ENCODE measurements around the gene ERICH3. TPM values are rescaled to one million over a fixed set of nuclear protein-coding genes. Genes with fewer than 3 reads are reported as not detected.

Gene ERICH3
- total and polyA plus RNA-seq, 7 donors = 0.14 to 0.55 (median 0.26) TPM; not detected in 2

GRCh38 chr1:74641876-74642275 is 31.7 kb downstream of the ERICH3 start:
- intact Hi-C loops (cut with DNase I) = loop anchor here (10.0 kb wide), 1 partner anchor 623 kb away; no protein-coding TSS in a partner anchor
- no peaks in the 10 kb centered on the region for H3K9me3 ChIP-seq
- H3K36me3 ChIP-seq = no peaks in the 10 kb centered on the region
- DNase-seq = no peak
- no peak overlapping the region for H3K4me3 ChIP-seq
- no peaks in the 10 kb centered on the region for H3K4me1 ChIP-seq
- TF ChIP-seq POLR2AphosphoS5 (IDR thresholded peaks at IDR 0.05) (no peak), CTCF (IDR thresholded peaks at IDR 0.05) (no peak), EP300 (IDR thresholded peaks at IDR 0.05) (no peak), POLR2A (IDR thresholded peaks at IDR 0.05) (no peak)
- no peaks in the 10 kb centered on the region for H3K27me3 ChIP-seq
- H3K27ac ChIP-seq = no peak overlapping the region

- no peaks in the 10 kb centered on the region for H3K9me3 ChIP-seq
- H3K27ac ChIP-seq = no peak overlapping the region
Measured at GRCh38 chr1:74641161-74641560, 32.4 kb downstream of the ERICH3 start.

GRCh38 chr1:74637296-74637695 is 36.3 kb downstream of the ERICH3 start:
- DNase-seq = no peak

More at GRCh38 chr1:74641161-74641560, 32.4 kb downstream of the ERICH3 start:
- H3K36me3 ChIP-seq = no peaks in the 10 kb centered on the region
- H3K4me1 ChIP-seq = no peaks in the 10 kb centered on the region
- no peak for DNase-seq
- H3K27me3 ChIP-seq = no peaks in the 10 kb centered on the region
- intact Hi-C loops (cut with DNase I) = loop anchor here (10.0 kb wide), 1 partner anchor 624 kb away; no protein-coding TSS in a partner anchor
- H3K4me3 ChIP-seq = no peak overlapping the region
- no peak for TF ChIP-seq CTCF (IDR thresholded peaks at IDR 0.05)
- TF ChIP-seq EP300 (IDR thresholded peaks at IDR 0.05) = no peak
- TF ChIP-seq POLR2AphosphoS5 (IDR thresholded peaks at IDR 0.05) = no peak
- TF ChIP-seq POLR2A (IDR thresholded peaks at IDR 0.05) = no peak
- 88 to 91% methylated on average over 5 of the region's 5 CpGs for WGBS, 2 donors

GRCh38 chr1:74629283-74629682 is 44.3 kb downstream of the ERICH3 start:
- no peak overlapping the region for H3K4me3 ChIP-seq
- intact Hi-C loops (cut with DNase I) = no loop called here
- no peak overlapping the region for H3K27ac ChIP-seq
- WGBS, 2 donors = 48 to 52% methylated on average over 2 of the region's 2 CpGs
- H3K27me3 ChIP-seq = no peaks in the 10 kb centered on the region
- DNase-seq = no peak
- TF ChIP-seq POLR2AphosphoS5 (IDR thresholded peaks at IDR 0.05) (no peak), CTCF (IDR thresholded peaks at IDR 0.05) (no peak), POLR2A (IDR thresholded peaks at IDR 0.05) (no peak), EP300 (IDR thresholded peaks at IDR 0.05) (no peak)
- H3K9me3 ChIP-seq = no peaks in the 10 kb centered on the region
- H3K36me3 ChIP-seq = no peaks in the 10 kb centered on the region
- no peaks in the 10 kb centered on the region for H3K4me1 ChIP-seq

More at GRCh38 chr1:74637296-74637695, 36.3 kb downstream of the ERICH3 start:
- Histone ChIP-seq H3K27ac (no peak overlapping the region), H3K9me3 (no peaks in the 10 kb centered on the region), H3K27me3 (no peaks in the 10 kb centered on the region), H3K36me3 (no peaks in the 10 kb centered on the region), H3K4me1 (no peaks in the 10 kb centered on the region), H3K4me3 (no peak overlapping the region)
- intact Hi-C loops (cut with DNase I) = no loop called here
- 74 to 95% methylated on average over 1 of the region's 1 CpG for WGBS, 2 donors
- TF ChIP-seq POLR2AphosphoS5 (IDR thresholded peaks at IDR 0.05) (no peak), POLR2A (IDR thresholded peaks at IDR 0.05) (no peak), CTCF (IDR thresholded peaks at IDR 0.05) (no peak), EP300 (IDR thresholded peaks at IDR 0.05) (no peak)

GRCh38 chr1:74623716-74624115 is 49.9 kb downstream of the ERICH3 start:
- Histone ChIP-seq H3K27me3 (no peaks in the 10 kb centered on the region), H3K27ac (no peak overlapping the region), H3K36me3 (no peaks in the 10 kb centered on the region), H3K4me1 (no peaks in the 10 kb centered on the region), H3K9me3 (no peaks in the 10 kb centered on the region), H3K4me3 (no peak overlapping the region)
- 67 to 82% methylated on average over 2 of the region's 2 CpGs for WGBS, 2 donors
- no peak for DNase-seq
- TF ChIP-seq POLR2A (IDR thresholded peaks at IDR 0.05) = no peak
- no peak for TF ChIP-seq EP300 (IDR thresholded peaks at IDR 0.05)
- TF ChIP-seq POLR2AphosphoS5 (IDR thresholded peaks at IDR 0.05) = no peak
- no peak for TF ChIP-seq CTCF (IDR thresholded peaks at IDR 0.05)
- intact Hi-C loops (cut with DNase I) = no loop called here
